Measurements from ENCODE around the gene IFNLR1.

Gene IFNLR1

DNA sequence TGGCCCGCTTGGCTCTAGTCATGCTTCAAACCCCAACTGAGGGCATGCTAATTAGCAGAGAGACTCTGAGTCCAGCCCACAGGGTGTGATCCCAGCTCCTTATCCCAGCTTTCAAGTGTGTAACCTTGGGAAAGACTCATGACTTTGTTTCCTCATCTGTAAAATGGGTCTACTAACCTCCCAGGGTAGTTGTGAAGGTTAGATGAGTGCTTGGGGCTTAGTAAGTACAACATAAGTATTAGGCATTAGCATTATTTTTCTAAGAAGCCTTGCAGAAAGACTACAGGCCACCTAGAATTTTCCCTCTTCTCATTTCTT, 78.0 kb downstream of the IFNLR1 start:
- no peak for TF ChIP-seq GATA2 (IDR thresholded peaks at IDR 0.05; ENCODE audit: low read depth, low read length)
- no peak for TF ChIP-seq GATA3 (IDR thresholded peaks at IDR 0.05; ENCODE audit: low read depth, low read length)

- TF ChIP-seq GATA3 (IDR thresholded peaks at IDR 0.05; ENCODE audit: low read depth, low read length) (no peak), GATA2 (IDR thresholded peaks at IDR 0.05; ENCODE audit: low read depth, low read length) (no peak)
Observed at GRCh38 chr1:24108334-24109165, 78.5 kb downstream of the IFNLR1 start.

DNA sequence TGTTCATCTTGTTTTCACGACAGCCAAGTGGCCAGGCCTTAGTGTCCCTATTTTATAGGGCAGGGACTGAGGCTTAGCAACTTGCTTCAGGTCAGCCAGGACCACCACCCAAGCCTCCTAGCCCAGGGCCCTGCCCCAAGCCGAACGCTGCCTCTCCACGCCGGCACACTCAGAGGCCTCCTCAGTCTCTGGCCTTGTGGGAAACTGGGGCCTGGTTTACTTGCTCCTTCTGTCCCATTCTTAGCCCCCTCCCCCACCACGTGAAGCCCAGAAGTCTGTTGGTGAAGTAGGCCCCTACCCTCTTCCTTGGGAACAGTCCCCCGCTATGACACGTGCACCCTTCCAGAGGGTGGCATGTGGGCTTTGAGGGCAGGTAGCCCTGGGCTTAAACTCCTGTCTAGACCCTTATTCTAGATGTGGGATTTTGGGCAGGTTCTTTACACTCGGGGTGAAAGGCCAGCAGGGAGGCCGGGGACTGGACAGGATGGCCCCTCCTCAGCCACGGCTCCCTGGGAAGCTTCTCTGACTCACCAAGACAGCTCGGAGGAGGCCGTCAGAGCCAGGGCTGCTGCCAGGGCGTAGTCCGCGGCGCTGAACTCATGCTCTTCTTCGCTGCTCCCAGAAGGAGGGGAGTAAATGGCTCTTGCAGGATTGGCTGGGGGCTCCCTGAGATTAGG, 79.5 kb downstream of the IFNLR1 start:
- no peak for TF ChIP-seq GATA3 (IDR thresholded peaks at IDR 0.05; ENCODE audit: low read depth, low read length)
- TF ChIP-seq GATA2 (IDR thresholded peaks at IDR 0.05; ENCODE audit: low read depth, low read length): no peak

DNA sequence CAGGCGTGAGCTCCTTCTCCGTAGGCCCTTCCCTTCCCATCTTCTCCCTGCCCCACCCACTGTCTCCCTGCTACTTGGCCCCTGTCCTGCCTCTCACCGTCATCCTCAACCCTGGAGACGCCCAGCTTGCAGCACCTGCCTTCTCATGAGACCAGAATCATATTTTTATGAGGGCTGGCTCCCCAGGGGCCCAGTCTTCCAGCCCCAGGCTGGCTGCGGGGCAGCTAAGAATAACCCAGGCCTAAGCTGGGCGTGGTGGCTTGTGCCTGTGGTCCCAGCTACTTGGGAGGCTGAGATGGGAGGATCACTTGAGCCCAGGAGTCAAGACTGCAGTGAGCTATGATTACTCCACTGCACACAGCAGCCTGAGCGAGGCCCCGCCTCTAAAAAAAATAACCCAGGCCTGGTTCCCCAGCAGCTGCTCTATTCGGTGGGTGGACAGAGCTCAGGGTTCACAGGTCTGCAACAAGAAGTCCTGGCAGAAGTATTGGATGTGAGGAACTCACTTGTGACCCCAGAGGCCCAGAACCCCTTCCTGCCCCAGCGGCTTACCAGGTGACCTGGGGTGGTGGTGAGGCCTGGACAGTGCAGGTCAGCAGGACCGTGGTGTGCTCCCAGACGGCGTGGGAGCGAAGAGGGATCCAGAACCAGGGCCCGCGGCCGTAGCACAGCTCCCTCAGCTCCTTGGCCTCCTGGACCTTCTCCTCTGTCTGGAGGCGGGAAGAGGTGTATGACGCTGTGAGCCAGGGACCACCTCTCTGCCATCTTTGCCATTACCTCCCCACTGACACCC, 81.5 kb downstream of the IFNLR1 start:
- TF ChIP-seq GATA3 (IDR thresholded peaks at IDR 0.05; ENCODE audit: low read depth, low read length) (no peak), GATA2 (IDR thresholded peaks at IDR 0.05; ENCODE audit: low read depth, low read length) (no peak)

- no peak for TF ChIP-seq GATA3 (IDR thresholded peaks at IDR 0.05; ENCODE audit: low read depth, low read length)
- TF ChIP-seq GATA2 (IDR thresholded peaks at IDR 0.05; ENCODE audit: low read depth, low read length): no peak
Observed at GRCh38 chr1:24104854-24105253, 82.2 kb downstream of the IFNLR1 start.

All from SH-SY5Y (cell line).